ENCODE results near the gene KCNIP1.

Gene KCNIP1

GRCh38 chr5:170641589-170642031, 137.8 kb downstream of the KCNIP1 start:
- DNase-seq = no peak
- Mint-ChIP-seq H3K36me3 (ENCODE audit: low read depth) (no peaks in the 10 kb centered on the region), H3K4me1 (ENCODE audit: low read depth) (no peaks in the 10 kb centered on the region), H3K27me3 (peaks cover 58% of the 10 kb centered on the region), H3K4me3 (no peak overlapping the region), H3K27ac (no peak overlapping the region), H3K9me3 (no peaks in the 10 kb centered on the region)

GRCh38 chr5:170642066-170642735, 138.4 kb downstream of the KCNIP1 start:
- H3K4me1 Mint-ChIP-seq (ENCODE audit: low read depth) = no peaks in the 10 kb centered on the region
- no peak overlapping the region for H3K27ac Mint-ChIP-seq
- H3K9me3 Mint-ChIP-seq = no peaks in the 10 kb centered on the region
- DNase-seq = no peak
- no peaks in the 10 kb centered on the region for H3K36me3 Mint-ChIP-seq (ENCODE audit: low read depth)
- H3K27me3 Mint-ChIP-seq = peaks cover 57% of the 10 kb centered on the region
- H3K4me3 Mint-ChIP-seq = no peak overlapping the region

- Mint-ChIP-seq H3K36me3 (ENCODE audit: low read depth) (no peaks in the 10 kb centered on the region), H3K27me3 (peaks cover 55% of the 10 kb centered on the region), H3K9me3 (no peaks in the 10 kb centered on the region), H3K4me3 (no peak overlapping the region), H3K27ac (no peak overlapping the region), H3K4me1 (ENCODE audit: low read depth) (no peaks in the 10 kb centered on the region)
- no peak for DNase-seq
These were observed 139.1 kb downstream of the KCNIP1 start for GRCh38 chr5:170642776-170643436.

GRCh38 chr5:170643591-170643990, 139.8 kb downstream of the KCNIP1 start:
- no peaks in the 10 kb centered on the region for H3K9me3 Mint-ChIP-seq
- no peaks in the 10 kb centered on the region for H3K36me3 Mint-ChIP-seq (ENCODE audit: low read depth)
- H3K4me1 Mint-ChIP-seq (ENCODE audit: low read depth) = no peaks in the 10 kb centered on the region
- DNase-seq = no peak
- no peak overlapping the region for H3K4me3 Mint-ChIP-seq
- H3K27ac Mint-ChIP-seq = no peak overlapping the region
- H3K27me3 Mint-ChIP-seq = peaks cover 61% of the 10 kb centered on the region

GRCh38 chr5:170644501-170644900, 140.7 kb downstream of the KCNIP1 start:
- no peak overlapping the region for H3K4me3 Mint-ChIP-seq

DNA sequence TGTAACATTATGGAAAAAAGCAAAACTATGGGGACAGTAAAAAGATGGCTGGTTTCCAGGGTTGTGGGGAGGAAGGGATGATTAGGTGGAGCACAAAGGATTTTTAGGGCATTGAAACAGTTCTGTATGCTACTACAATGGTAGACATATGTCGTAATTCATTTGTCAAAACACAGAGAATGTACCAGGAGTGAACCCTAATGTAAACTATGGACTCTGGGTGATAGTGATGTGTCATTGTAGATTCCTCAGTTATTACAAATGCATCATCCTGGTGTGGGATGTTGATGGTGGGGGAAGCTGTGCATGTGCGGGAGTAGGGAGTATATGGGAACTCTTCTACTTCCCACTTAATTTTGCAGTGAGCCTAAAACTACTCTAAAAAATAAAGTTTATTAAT, 144.7 kb downstream of the KCNIP1 start:
- peaks cover 37% of the 10 kb centered on the region for H3K27me3 Mint-ChIP-seq
- H3K36me3 Mint-ChIP-seq (ENCODE audit: low read depth) = no peaks in the 10 kb centered on the region
- H3K4me1 Mint-ChIP-seq (ENCODE audit: low read depth) = no peaks in the 10 kb centered on the region
- no peaks in the 10 kb centered on the region for H3K9me3 Mint-ChIP-seq
- no peak for DNase-seq
- no peak overlapping the region for H3K27ac Mint-ChIP-seq
- H3K4me3 Mint-ChIP-seq = no peak overlapping the region

More at GRCh38 chr5:170644501-170644900, 140.7 kb downstream of the KCNIP1 start:
- Mint-ChIP-seq H3K4me1 (ENCODE audit: low read depth) (no peaks in the 10 kb centered on the region), H3K27me3 (peaks cover 58% of the 10 kb centered on the region), H3K36me3 (ENCODE audit: low read depth) (no peaks in the 10 kb centered on the region), H3K9me3 (no peaks in the 10 kb centered on the region), H3K27ac (no peak overlapping the region)
- DNase-seq = no peak

GRCh38 chr5:170650850-170651249, 147.0 kb downstream of the KCNIP1 start:
- DNase-seq = no peak
- H3K4me3 Mint-ChIP-seq = no peak overlapping the region
- H3K36me3 Mint-ChIP-seq (ENCODE audit: low read depth) = no peaks in the 10 kb centered on the region
- H3K9me3 Mint-ChIP-seq = no peaks in the 10 kb centered on the region
- no peak overlapping the region for H3K27ac Mint-ChIP-seq
- H3K4me1 Mint-ChIP-seq (ENCODE audit: low read depth) = no peaks in the 10 kb centered on the region
- peaks cover 23% of the 10 kb centered on the region for H3K27me3 Mint-ChIP-seq

GRCh38 chr5:170651604-170652277, 147.9 kb downstream of the KCNIP1 start:
- no peaks in the 10 kb centered on the region for H3K4me1 Mint-ChIP-seq (ENCODE audit: low read depth)
- no peak for DNase-seq
- H3K4me3 Mint-ChIP-seq = no peak overlapping the region
- no peaks in the 10 kb centered on the region for H3K36me3 Mint-ChIP-seq (ENCODE audit: low read depth)
- no peak overlapping the region for H3K27ac Mint-ChIP-seq
- H3K9me3 Mint-ChIP-seq = no peaks in the 10 kb centered on the region
- peaks cover 16% of the 10 kb centered on the region for H3K27me3 Mint-ChIP-seq

- no peaks in the 10 kb centered on the region for H3K36me3 Mint-ChIP-seq (ENCODE audit: low read depth)
- DNase-seq = no peak
- no peaks in the 10 kb centered on the region for H3K4me1 Mint-ChIP-seq (ENCODE audit: low read depth)
- H3K27me3 Mint-ChIP-seq = peaks cover 5% of the 10 kb centered on the region
- H3K9me3 Mint-ChIP-seq = no peaks in the 10 kb centered on the region
- no peak overlapping the region for H3K27ac Mint-ChIP-seq
- H3K4me3 Mint-ChIP-seq = no peak overlapping the region
These were observed 151.7 kb downstream of the KCNIP1 start for GRCh38 chr5:170655476-170655875.

DNA sequence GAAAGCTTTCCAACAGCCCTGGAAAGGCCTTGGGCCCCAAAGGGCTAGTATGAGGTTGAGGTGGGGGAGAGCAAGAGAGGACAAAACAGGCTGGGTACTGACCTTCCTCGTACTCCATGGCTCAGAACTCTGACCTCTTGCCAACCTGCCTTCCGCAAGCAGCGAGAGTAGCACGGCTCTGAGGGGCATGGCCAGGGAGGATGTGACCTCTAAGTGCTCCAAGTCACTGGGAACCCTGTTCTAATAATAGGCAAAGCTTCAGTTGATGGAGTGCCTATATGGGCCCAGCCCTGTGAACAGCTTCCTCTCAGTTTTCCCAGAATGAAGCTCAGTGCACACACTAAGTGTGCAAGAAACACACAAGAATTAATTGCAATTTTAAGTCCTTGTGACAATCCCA, 152.1 kb downstream of the KCNIP1 start:
- DNase-seq = no peak
- H3K4me3 Mint-ChIP-seq = no peak overlapping the region
- H3K27me3 Mint-ChIP-seq = peaks cover 3% of the 10 kb centered on the region
- no peaks in the 10 kb centered on the region for H3K9me3 Mint-ChIP-seq
- H3K4me1 Mint-ChIP-seq (ENCODE audit: low read depth) = no peaks in the 10 kb centered on the region
- no peak overlapping the region for H3K27ac Mint-ChIP-seq
- no peaks in the 10 kb centered on the region for H3K36me3 Mint-ChIP-seq (ENCODE audit: low read depth)

DNA sequence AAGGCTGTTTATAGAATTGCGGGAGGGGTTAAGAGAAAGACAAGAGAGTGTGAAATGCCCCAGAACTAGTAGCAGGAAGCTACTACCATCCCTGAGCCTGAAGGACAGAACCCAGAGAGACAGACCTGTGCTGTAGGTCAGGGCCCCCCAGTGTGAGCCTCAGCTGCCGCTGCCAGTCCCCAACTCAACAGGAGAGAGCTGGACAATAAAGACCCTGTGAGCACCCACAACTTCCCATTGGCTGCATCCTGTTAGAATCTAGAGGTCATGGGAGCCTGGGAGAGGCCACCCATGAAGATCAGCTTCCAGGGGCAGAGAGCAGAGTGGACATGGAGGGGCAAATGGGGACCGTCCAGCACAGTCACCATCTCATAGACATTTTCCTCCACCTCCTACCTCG, 152.5 kb downstream of the KCNIP1 start:
- no peaks in the 10 kb centered on the region for H3K9me3 Mint-ChIP-seq
- H3K4me1 Mint-ChIP-seq (ENCODE audit: low read depth) = no peaks in the 10 kb centered on the region
- no peak overlapping the region for H3K4me3 Mint-ChIP-seq
- no peaks in the 10 kb centered on the region for H3K36me3 Mint-ChIP-seq (ENCODE audit: low read depth)
- peaks cover 3% of the 10 kb centered on the region for H3K27me3 Mint-ChIP-seq
- no peak for DNase-seq
- no peak overlapping the region for H3K27ac Mint-ChIP-seq

- H3K27me3 Mint-ChIP-seq = peaks cover 17% of the 10 kb centered on the region
- H3K9me3 Mint-ChIP-seq = no peaks in the 10 kb centered on the region
- no peak overlapping the region for H3K4me3 Mint-ChIP-seq
- H3K36me3 Mint-ChIP-seq (ENCODE audit: low read depth) = no peaks in the 10 kb centered on the region
- no peaks in the 10 kb centered on the region for H3K4me1 Mint-ChIP-seq (ENCODE audit: low read depth)
- DNase-seq = no peak
- H3K27ac Mint-ChIP-seq = no peak overlapping the region
These were observed 156.7 kb downstream of the KCNIP1 start for GRCh38 chr5:170660531-170660930.

- Mint-ChIP-seq H3K27ac (no peak overlapping the region), H3K27me3 (peaks cover 21% of the 10 kb centered on the region), H3K4me3 (no peak overlapping the region), H3K36me3 (ENCODE audit: low read depth) (no peaks in the 10 kb centered on the region), H3K9me3 (no peaks in the 10 kb centered on the region), H3K4me1 (ENCODE audit: low read depth) (no peaks in the 10 kb centered on the region)
- DNase-seq = no peak
These were observed 159.1 kb downstream of the KCNIP1 start for GRCh38 chr5:170662966-170663365.

GRCh38 chr5:170678811-170679210, 175.0 kb downstream of the KCNIP1 start:
- no peak for DNase-seq
- no peaks in the 10 kb centered on the region for H3K36me3 Mint-ChIP-seq (ENCODE audit: low read depth)
- peaks cover 7% of the 10 kb centered on the region for H3K4me1 Mint-ChIP-seq (ENCODE audit: low read depth)
- H3K27me3 Mint-ChIP-seq = peaks cover 66% of the 10 kb centered on the region
- H3K9me3 Mint-ChIP-seq = peaks cover 10% of the 10 kb centered on the region
- no peak overlapping the region for H3K27ac Mint-ChIP-seq
- H3K4me3 Mint-ChIP-seq = no peak overlapping the region

- H3K27ac Mint-ChIP-seq = no peak overlapping the region
- peak; percentile 51 for DNase-seq
- peaks cover 10% of the 10 kb centered on the region for H3K9me3 Mint-ChIP-seq
- no peak overlapping the region for H3K4me3 Mint-ChIP-seq
- peaks cover 68% of the 10 kb centered on the region for H3K27me3 Mint-ChIP-seq
- peaks cover 7% of the 10 kb centered on the region for H3K4me1 Mint-ChIP-seq (ENCODE audit: low read depth)
- no peaks in the 10 kb centered on the region for H3K36me3 Mint-ChIP-seq (ENCODE audit: low read depth)
These were observed 177.2 kb downstream of the KCNIP1 start for GRCh38 chr5:170681013-170681433.

All from activated T-cell treated with anti-CD3 and anti-CD28 coated beads, Interleukin-2, amount 50 U/mL, for 24 hours (primary cell).